Measurements from ENCODE around the gene ZSCAN23.
A peak's percentile ranks its signal among the peaks of the same experiment; 100 is the strongest.
"Not testable (repeated sequence)": the region's sequence is repeated elsewhere in the genome, so short reads cannot be mapped to it uniquely, and the experiment has no call there.

The ZSCAN23 gene

GRCh38 chr6:28436404-28436803, 6.9 kb downstream of the ZSCAN23 start:
- no peak for DNase-seq

GRCh38 chr6:28433119-28433518, 10.2 kb downstream of the ZSCAN23 start:
- DNase-seq: no peak

GRCh38 chr6:28429781-28430180, 13.5 kb downstream of the ZSCAN23 start:
- DNase-seq: no peak

- no peak for DNase-seq
Observed at GRCh38 chr6:28425944-28426541, 17.2 kb downstream of the ZSCAN23 start.

GRCh38 chr6:28424163-28424562, 19.1 kb downstream of the ZSCAN23 start:
- DNase-seq: no peak

- no peak for DNase-seq
Observed at GRCh38 chr6:28423546-28423945, 19.7 kb downstream of the ZSCAN23 start.

GRCh38 chr6:28413681-28414080, 29.6 kb downstream of the ZSCAN23 start:
- no peak for DNase-seq

GRCh38 chr6:28410767-28411166, 32.5 kb downstream of the ZSCAN23 start:
- no peak for DNase-seq

GRCh38 chr6:28408076-28408802, 35.1 kb downstream of the ZSCAN23 start:
- DNase-seq: no peak

GRCh38 chr6:28407401-28407800, 35.9 kb downstream of the ZSCAN23 start:
- DNase-seq: no peak

- not testable (repeated sequence) for DNase-seq
Observed at GRCh38 chr6:28403923-28404322, 39.4 kb downstream of the ZSCAN23 start.

GRCh38 chr6:28402197-28402596, 41.1 kb downstream of the ZSCAN23 start:
- no peak for DNase-seq

GRCh38 chr6:28401172-28401571, 42.1 kb downstream of the ZSCAN23 start:
- no peak for DNase-seq

GRCh38 chr6:28400122-28400451, 43.2 kb downstream of the ZSCAN23 start:
- no peak for DNase-seq

- peak; percentile 86 for DNase-seq
Observed at GRCh38 chr6:28399350-28400121, 43.8 kb downstream of the ZSCAN23 start, which contains the start of gene ZSCAN12. ZSCAN12 (minus strand) TSS chr6:28399747; CDS start chr6:28398405, 1,342 bp downstream.

- no peak for DNase-seq
Observed at GRCh38 chr6:28395918-28396317, 47.4 kb downstream of the ZSCAN23 start.

- DNase-seq: peak; percentile 7
Observed at GRCh38 chr6:28393912-28394662, 49.2 kb downstream of the ZSCAN23 start.

GRCh38 chr6:28390688-28391087, 52.6 kb downstream of the ZSCAN23 start:
- no peak for DNase-seq

- no peak for DNase-seq
Observed at GRCh38 chr6:28384143-28384533, 59.2 kb downstream of the ZSCAN23 start.

GRCh38 chr6:28383235-28384142, 59.8 kb downstream of the ZSCAN23 start:
- peak; percentile 37 for DNase-seq
